NCI-H2227 (cell line): Measurements from ENCODE around the gene SCD.
A peak's percentile ranks its signal among the peaks of the same experiment; 100 is the strongest.

Source experiments
- DNase-seq: peaks from one replicate; lab custom pipeline; 2025; ENCODE audit not compliant: unreplicated experiment; lab: John Stamatoyannopoulos, UW

The SCD gene

DNA sequence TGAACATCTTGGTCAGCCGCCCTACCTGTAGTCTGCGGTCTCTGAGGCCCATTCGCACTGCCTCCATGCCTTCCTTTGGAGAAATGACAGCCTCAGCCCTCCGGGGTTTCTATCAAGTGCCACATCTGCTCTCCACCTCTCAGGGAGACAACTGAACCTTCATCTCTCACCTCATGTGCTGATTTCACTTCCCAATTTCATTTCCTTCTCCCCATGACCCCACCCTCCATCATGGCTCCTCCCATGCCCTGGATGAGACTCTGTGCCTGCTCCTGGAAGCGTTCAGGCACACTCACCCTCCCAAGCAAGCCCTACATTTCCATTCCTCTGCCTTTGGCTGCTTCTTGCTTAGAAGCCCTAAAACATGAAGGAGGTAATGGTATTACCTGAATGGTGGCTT, 7.8 kb upstream of the SCD start:
- DNase-seq: no peak

DNA sequence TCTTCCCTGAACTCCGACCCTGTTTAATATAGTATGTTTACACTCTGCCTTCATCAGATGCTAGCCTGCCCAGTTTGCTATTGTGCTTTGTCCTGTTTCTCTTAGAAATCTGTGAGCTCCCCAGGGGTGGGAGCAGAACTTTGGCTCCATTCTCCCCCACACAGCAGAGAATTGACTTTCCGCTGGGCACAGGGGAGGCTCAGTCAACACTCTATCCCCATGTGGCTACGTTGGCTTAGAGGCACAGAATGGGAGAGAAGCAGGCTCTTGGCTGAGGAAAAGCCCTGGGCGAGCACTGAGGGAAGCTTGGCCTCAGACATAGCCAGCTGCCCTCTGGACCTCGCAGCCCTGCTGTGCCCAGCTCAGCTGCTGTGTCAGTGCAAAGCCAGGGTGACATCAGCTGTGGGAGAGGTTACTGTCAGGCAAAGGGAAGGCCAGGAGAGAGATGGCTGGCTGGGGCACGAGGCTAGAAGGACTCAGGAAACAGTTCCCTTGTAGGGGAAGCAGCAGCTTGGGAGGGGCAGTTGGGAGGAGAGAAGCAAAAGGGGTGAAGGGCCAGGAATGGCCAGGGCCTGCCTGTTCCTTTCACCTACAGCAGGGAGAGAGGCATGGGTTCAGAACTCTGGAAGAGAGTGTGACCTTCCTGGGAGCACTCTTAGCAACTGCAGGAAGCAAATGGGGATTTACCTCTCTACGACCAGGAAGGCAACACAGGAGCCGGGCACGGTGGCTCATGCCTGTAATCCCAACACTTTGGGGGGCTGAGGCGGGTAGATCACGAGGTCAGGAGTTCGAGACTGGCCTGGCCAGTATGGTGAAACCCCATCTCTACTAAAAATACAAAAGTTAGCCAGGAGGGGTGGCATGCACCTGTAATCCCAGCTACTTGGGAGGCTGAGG, 5.8 kb upstream of the SCD start:
- DNase-seq: no peak

DNA sequence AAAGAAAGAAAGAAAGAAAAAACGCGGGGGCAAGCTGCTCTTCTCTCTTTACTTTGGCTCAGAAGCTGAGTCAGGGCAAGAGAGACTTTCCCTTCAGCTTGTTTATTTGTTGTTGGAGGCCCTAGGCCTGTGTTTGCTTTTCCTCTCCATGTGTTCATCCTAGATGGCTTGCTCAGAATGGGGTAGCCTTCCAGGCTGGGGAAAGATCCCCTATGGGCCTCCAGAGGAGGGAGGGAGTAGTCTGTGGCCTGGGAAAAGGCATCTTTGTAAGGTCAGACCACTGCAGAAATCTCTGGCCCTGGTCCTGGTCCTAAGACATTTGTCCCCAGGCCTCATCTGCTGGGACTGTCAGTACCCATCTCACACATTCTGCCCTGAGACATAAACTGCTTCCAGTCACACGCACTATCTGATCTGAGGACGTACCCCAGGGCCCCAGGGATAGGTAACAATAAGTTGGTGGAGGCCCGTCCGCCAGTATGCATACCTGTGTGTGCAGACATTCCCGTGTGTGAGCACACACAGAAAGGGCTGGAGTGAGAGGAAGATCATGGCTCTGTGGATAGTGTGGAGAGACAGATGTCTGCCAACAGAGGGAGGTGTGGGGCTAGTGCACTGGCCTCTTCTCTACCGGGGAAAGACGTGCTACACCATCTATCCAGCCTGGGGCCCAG, 4.9 kb upstream of the SCD start:
- DNase-seq: peak; percentile 39

GRCh38 chr10:100342627-100342972, 4.4 kb upstream of the SCD start:
- DNase-seq: no peak

DNA sequence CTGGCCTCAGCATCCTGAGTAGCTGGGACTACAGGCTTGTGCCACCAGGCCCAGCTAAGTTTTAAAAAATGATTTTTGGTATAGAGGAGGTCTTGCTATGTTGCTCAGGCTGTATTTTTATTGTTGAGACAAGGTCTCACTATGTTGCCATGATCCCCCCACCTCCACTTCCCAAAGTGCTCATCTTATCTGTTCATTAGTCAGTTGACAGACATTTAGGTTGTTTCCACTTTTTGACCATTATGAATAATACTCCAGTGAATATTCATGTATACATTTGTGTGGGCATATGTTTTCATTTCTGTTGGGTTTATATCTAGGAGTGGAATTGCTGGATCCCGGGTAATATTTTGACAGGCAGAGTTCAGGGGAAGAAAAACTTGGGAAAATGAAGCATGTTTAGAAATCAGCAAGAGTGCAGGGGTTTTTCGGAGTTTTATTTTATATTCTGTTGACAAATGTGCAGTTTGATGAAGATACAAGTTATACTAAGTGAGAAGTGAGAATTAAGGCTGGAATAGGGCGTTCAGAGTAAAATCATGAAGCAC, 2.7 kb upstream of the SCD start:
- no peak for DNase-seq

DNA sequence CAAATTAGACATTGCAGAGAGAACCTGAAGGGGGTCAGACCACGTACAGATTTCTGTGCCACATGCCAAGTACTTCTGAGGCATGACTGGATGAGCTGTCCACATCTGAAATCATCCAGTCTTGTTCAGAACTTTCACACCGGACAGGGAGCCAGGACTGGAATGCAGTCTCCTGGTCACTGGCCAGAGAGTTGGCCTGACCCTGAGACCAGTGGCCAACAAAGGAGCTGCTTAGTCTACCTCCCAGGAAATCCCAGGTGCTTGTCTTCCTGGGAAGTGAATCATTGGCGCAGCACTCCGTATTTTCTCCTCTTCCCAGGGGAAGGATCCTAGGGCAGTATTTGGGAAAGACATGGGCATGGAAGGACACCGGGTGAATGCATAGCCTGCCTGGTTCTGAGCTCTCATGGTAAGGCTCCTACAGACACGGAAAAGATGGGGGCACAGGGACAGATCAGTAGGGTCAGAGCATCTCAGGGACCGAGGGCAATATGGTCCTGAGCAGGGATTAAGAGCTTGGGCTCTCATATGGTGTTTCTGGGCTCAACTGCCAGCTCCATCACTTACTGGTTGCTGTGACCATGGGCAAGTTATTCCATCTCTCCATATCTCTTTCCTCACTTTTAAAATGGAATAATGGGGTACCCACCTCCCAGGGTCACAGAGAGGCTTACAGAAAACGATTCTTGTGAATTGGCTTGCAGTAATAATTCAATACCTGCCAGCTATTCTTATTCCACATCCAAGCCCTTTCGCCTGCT, 1.3 kb upstream of the SCD start:
- DNase-seq: no peak

- DNase-seq: peak; percentile 86
Measured at GRCh38 chr10:100346351-100346764, 675 bp upstream of the SCD start.

GRCh38 chr10:100347568-100348195, 649 bp downstream of the SCD start:
- DNase-seq: peak; percentile 6

GRCh38 chr10:100348389-100348927, 1.4 kb downstream of the SCD start:
- DNase-seq: no peak

DNA sequence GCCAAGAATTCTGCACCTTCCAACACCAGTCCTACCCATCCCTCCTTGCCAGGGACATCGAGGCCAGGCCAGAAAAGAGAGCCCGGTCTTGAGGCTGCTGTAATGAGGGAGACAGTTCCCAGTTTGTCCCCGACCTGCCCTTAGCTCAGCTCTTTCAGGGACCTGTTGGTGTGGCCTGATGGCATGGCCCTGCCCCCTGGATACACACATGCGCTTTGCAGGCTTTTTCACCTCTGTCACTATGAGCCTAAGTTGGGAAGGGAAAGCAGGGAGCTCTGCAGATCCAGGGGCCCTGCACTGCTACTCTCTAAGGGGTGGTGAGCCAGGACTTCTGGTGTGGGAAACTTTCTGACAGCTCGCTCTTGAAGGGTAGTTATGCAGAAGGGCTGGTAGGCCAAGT, 2.1 kb downstream of the SCD start:
- DNase-seq: no peak

DNA sequence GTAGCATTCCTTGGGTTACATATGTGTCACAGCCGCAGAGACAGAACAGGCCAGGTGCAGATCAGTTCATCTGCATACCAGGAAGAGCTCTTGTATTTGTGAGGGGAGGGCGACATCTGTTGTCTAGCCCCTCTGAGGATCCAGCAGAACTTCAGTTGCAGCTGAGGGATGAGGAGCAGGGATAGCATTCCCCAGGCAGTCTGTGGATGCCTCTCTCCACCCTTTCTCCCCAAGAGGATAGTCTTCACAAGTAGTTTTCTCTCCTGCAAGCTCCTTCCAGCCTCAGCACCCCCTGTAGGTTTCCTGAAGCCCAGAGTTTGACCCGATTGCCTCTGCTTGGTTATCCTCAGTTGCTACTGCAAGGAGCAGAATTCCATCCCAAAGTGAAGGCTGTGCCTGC, 2.6 kb downstream of the SCD start:
- DNase-seq: no peak

- DNase-seq: no peak
Measured at GRCh38 chr10:100350914-100351485, 4.0 kb downstream of the SCD start.

DNA sequence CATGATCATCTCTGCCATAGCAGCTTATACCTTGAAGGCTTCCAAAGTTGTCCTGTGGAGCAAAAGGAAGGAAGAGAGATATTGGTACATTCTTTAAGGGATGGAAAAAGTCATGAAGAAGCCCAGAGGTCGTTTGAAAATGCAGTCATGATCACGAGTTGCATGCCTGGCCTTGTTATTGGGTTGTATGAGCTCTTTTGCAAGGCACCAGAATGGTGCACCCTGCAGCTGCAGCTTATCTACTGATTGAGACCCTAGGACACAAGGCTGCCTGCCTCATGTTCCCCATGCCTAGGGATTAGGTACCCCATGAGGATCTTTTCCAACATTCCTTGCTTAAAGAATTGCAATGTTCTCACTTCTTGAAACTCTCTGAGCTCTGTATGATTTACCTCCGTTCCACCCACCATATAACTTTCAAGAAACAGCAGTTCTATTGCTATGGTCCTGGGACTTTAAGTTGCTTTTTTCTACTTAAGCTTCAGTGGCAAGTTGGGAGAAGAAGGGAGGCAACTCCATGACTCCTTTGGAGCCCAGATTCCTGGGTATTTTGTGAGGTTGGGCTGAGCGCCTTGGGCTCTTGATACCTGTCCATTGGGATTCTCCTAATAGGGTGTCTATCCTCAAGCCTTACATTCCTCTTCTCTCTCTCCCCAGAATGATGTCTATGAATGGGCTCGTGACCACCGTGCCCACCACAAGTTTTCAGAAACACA, 6.9 kb downstream of the SCD start:
- no peak for DNase-seq

- no peak for DNase-seq
Measured at GRCh38 chr10:100355086-100355485, 8.1 kb downstream of the SCD start.

DNA sequence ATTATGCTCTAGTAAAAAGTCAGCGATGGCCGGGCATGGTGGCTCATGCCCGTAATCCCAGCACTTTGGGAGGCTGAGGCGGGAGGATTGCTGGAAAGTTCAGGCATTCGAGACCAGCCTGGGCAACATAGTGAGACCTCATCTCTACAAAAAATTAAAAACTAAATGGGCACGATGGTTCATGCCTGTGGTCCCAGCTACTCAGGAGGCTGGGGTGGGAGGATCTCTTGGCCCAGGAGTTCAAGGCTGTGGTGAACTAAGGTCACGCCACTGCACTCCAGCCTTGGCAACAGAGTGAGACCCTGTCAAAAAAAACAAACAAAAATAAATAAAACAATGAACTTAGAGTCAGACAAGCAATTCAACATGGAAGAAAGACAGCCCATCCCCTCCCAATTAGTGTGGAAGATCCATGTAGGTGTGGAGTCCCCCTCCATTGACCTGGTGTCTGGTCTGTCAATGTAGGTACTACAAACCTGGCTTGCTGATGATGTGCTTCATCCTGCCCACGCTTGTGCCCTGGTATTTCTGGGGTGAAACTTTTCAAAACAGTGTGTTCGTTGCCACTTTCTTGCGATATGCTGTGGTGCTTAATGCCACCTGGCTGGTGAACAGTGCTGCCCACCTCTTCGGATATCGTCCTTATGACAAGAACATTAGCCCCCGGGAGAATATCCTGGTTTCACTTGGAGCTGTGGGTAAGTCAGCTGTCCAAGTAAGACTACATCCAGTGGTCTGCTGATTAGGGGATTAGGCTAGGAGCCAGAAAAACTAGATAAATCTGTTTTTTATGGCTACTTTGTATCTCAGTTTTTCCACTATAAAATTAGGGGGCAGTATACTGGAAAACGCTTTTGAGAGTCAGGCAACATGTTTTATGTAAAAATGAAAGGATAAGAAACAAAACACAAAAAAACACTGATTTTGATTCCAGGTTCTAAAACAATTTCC, 9.3 kb downstream of the SCD start:
- DNase-seq: no peak

DNA sequence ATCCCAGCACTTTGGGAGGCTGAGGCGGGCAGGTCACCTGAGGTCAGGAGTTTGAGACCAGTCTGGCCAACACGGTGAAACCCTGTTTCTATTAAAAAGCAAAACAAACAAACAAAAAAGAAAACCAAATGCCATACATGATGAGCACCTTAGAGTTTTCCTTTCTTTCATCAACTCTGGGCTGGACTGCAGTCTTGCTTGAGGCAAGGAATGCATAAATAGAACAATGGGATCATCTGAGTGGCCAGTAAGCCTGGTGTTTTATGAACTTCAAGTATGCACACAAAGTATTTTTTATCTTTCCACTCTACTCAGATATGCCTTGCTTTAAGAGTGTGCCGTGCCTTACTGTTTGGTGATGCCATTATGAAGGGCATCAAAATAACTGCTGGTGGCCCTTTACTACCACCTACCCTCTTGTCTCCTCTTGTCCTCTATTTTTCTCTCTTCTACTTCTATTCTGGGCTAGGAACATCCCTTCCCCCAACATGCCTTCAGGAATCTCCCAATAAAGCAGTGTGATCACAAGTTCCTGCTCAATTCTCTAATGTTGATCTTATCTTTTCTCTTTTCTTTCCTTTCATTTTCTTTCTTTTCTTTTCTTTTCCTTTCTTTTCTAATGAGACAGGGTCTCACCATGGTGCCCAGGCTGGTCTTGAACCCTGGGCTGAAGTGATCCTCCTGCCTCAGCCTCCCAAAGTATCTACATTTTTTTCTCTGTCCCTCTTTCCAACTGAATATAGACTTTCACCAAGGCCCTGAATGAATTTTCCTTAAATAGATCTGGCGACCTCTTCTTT, 10.2 kb downstream of the SCD start:
- no peak for DNase-seq

DNA sequence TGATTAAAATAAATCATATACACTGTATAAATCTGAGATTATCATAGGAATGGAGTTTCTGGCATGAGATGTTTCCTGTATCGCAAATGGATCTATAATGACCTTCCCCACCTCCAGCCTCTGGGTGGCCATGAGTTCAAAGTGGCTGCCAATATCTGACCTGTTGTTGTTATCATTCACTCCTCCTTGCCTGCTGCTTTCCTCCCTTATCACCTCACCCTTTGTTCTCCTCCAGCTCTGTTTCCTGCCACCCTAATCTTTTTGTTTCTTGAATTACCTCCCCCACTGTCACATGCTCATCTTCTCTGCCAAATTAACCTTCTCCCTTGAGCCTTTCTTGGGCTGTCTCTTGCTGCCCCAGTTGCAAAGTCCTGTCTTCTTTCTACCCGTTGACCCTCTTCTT, 12.0 kb downstream of the SCD start:
- DNase-seq: no peak
